Stimulated activated naive CD8-positive, alpha-beta T cell treated with anti-CD3 and anti-CD28 coated beads, Interleukin-15, Interleukin-2, amounts not matched to agents 100 U/mL and 50 U/mL, for 24 hours (primary cell): ENCODE data around the gene CARD9.
"Not testable (repeated sequence)": the region's sequence is repeated elsewhere in the genome, so short reads cannot be mapped to it uniquely, and the experiment has no call there.

ENCODE experiments used
- ATAC-seq: fragments of 150-1000 bp; cut with Tn5 transposase; one replicate; pipeline ENCODE4 v1.10.0; 2021
- DNase-seq: peaks from one replicate; pipeline ENCODE4 v3.0.0; 2021

The CARD9 gene, protein sequence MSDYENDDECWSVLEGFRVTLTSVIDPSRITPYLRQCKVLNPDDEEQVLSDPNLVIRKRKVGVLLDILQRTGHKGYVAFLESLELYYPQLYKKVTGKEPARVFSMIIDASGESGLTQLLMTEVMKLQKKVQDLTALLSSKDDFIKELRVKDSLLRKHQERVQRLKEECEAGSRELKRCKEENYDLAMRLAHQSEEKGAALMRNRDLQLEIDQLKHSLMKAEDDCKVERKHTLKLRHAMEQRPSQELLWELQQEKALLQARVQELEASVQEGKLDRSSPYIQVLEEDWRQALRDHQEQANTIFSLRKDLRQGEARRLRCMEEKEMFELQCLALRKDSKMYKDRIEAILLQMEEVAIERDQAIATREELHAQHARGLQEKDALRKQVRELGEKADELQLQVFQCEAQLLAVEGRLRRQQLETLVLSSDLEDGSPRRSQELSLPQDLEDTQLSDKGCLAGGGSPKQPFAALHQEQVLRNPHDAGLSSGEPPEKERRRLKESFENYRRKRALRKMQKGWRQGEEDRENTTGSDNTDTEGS

DNA sequence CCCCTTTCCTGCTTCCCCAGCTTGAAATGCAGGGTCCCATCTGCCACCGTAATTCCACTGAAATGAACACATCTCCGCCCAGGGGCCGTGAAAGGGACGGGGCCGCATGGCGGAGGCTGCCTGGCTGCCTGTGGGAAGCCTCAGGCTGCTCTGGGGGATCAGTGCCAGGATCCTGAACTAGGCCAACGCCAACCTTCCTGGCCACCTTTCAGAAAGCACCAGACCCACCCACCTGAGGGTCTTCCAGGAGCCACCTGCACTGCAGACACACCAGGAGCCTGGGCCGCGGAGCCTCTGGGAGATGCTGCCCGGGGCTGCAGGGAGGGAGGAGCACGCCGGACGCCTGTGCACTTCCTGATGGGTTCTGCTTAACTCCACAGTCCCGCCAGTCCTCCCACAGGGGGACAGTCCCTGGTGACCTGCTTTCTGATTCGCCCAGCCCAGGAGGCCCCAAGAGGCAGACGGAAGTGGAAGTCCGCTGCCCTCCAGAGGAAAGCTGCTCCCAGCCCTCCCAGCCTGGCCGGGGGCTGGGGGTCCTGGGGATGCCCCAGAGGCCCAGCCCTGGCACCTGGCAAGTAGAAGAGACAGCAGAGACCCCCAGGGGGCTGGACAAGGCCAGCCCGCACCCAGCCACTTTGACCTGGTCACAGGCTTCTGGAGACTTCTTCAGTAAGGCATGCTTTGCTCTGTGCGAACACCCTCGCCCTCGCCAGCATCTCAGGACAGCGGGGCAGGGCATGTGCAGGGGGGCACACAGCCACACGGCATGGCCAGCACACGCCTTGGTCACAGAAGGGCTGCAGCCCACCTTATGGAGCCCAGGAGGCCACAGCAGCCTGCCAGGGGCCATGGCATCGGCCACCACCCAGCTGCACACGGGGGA, at the start of gene CARD9:
TSS of gene CARD9 (minus strand) at position 370 of the 883 bp plus-strand sequence. CDS start 1,591 bp downstream, outside the sequence.
- DNase-seq (no peak), ATAC-seq (no peak)

DNA sequence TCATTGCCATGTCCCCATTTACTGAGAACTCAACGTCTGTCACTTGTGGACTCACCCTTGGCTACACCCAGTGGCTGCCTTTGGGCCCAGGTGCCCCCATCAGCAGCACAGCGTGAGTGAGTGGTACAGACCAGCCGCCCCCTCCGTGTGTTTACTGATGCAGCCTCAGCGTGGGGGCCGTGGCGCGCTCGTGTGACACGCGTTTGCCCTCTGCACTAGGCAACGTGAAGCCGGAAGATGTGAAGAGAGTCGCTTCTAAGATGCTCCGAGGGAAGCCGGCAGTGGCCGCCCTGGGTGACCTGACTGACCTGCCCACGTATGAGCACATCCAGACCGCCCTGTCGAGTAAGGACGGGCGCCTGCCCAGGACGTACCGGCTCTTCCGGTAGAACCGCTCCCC, 49.4 kb upstream of the CARD9 start:
- ATAC-seq (no peak), DNase-seq (no peak)

DNA sequence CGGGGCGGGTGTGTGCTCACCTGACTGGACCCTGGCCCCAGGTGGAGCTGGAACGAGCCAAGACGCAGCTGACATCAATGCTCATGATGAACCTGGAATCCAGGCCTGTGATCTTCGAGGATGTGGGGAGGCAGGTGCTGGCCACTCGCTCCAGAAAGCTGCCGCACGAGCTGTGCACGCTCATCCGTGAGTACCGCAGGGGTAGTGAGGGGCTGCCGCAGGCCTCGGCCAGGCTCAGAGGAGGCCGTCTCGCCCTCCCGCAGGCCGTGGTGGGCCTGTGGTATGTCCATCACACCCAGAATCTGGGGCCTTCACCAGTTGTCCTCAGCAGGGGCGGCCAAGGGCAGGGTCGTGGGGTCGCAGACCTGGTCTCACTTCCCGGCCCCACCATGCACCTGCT, 48.3 kb upstream of the CARD9 start:
- ATAC-seq: no peak

DNA sequence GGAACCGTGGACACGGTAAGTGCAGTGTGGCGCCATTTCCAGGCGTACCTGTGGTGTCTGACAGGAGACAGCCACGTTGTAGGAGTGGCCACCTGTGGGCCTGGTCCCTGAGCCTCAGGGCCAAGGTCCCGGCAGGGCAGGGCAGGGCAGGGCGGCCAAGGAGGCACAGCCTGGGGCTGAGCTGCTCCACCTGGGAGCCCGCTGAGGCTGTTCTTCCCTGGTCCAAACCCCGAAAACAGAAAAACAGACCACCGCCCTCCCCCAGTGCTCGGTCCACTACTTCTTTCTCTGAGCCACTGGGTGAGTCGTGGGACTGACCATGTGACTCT, 45.6 kb upstream of the CARD9 start:
- ATAC-seq (no peak), DNase-seq (no peak)

More for the DNA sequence above, 48.3 kb upstream of the CARD9 start:
- DNase-seq: no peak

DNA sequence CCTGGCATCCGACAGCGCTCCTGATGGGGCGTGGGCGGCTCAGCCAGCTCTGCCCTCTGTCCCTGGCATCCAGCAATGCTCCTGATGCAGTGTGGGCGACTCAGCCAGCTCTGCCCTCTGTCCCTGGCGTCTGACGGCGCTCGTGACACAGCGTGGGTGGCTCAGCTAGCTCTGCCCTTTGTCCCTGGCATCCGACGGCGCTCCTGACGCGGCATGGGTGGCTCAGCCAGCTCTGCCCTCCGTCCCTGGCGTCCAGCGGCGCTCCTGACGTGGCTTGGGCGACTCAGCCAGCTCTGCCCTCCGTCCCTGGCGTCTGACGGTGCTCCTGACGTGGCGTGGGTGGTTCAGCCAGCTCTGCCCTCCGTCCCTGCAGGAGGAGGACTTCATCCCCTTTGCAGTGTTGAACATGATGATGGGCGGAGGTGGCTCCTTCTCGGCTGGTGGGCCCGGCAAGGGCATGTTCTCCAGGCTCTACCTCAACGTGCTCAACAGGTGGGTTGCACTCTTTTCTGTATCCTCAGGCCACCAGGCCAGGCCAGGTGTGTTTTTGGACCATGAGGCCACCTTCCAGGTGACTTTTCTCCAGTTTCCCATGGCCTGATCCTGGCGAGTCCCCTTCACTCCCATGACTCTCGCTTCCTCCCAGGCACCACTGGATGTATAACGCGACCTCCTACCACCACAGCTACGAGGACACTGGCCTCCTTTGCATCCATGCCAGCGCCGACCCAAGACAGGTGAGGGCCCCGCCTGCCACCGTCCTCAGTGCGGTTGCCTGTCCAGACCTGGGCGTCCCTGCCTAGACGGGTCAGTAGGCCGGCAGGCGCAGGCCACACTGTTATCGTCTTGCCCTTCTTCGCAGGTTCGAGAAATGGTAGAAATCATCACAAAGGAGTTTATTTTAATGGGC, 45.0 kb upstream of the CARD9 start:
- no peak for ATAC-seq
- DNase-seq: no peak

DNA sequence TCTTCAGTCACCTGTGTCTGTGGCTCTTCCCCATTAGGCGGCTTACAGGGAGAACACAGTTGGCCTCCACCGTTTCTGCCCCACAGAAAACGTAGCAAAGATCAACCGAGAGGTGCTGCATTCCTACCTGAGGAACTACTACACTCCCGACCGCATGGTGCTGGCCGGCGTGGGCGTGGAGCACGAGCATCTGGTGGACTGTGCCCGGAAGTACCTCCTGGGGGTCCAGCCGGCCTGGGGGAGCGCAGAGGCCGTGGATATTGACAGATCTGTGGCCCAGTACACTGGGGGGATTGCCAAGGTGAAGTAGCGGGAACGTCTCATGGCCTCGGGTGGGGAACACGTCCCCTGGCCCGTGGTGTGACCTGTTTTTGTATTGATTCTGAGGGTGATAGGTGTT, 43.4 kb upstream of the CARD9 start:
- DNase-seq (no peak), ATAC-seq (no peak)

DNA sequence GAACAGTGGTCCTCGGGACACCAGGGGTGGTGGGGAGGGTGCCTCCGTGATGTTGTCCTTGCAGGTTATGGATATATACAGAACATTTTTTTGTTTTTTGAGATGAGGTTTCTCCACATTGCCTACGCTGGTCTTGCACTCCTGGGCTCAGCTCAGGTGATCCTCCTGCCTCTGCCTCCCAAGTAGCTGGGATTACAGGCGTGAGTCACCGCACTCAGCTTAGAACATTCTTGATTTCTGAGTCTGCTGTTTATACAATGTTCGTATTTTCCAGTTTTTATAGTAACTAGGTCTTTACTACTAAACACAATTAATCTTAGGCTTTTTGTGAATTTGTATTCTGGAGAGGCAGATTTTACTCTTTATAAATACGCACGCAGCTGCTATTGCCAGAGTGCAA, 43.0 kb upstream of the CARD9 start:
- no peak for ATAC-seq

DNA sequence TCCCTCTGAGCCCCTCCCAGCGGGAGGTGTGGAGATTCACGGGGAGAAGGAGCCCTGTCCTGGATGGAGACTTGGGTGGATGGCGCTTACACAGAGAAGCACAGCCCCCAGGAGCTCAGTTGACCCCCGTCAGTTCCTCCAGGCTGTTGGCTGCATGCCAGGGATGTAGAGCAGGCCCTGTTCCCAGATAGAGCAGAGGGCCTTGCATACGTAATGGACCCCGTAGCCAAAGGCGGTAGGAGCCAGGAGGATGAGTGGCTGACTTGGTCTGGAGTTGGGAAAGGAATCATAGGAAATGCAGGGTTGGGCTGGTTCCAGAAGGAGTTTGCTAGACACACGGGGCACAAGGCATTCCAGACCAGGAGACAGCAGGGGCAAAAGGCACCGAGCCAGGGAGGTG, 39.5 kb upstream of the CARD9 start:
- ATAC-seq (no peak), DNase-seq (no peak)

More for the DNA sequence above, 43.0 kb upstream of the CARD9 start:
- DNase-seq: no peak

DNA sequence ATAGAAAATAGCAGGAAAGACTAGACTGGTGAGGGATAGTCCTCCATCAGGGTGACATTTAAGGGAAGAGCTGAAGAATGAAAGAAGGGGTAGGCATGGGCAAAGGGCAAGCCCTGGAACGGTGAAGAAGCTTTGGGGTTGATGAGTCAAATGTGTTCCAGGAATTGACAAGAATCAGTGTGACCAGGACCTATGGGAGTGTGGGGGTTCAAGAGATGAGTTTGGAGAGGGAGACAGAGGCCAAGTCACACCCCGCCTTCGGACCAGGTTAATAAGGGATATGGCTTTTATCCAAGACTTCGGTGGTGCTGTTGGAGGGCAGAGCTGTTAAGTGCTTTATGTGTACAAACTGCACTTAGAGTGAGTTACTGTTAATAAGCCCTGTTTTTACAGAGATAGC, 37.9 kb upstream of the CARD9 start:
- ATAC-seq: peak; percentile 19
- no peak for DNase-seq

DNA sequence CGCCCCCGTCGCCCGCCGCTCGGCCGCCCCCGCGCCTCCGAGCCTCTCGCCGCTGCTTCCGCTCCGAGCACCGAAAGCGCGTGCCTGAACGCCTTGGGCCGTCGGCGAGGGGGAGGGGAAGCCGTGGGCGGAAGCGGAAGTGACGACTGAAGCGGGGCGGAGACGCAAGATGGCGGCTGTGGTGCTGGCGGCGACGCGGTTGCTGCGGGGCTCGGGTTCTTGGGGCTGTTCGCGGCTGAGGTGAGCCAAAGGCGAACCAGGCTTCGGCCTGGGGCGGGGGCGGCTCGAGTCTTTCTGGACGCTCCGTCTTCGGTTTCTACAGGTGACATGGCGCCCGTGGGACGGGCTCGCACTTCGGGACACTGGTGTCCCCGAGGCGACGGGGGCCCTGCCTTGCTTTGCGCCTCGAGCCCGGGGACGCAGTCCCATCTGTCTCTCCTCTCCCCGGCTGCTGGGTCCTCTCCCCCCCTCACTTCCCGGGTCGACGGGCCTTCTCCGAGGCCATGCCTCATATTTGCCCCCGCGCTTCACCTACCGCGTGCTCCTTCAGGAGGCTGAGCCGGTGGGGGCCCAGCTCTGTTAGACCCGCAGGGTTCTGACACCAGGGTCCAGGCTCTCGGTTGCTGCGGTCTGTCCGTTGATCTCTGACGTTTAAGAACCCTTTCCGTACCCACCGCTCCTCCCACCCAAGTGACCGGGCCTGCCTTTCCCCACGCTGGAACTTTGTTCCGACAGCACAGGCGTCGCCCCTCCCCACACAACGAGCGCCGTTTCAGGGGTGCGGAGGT, 37.2 kb upstream of the CARD9 start, which contains the start of the genes ENTR1 and PMPCA:
TSS of gene ENTR1 (minus strand) at position 115 of the 788 bp plus-strand sequence. CDS start 217 bp downstream, outside the sequence.
TSS of gene PMPCA (plus strand) at position 159 of the 788 bp plus-strand sequence. CDS start at position 170, 11 bp downstream.
- peak; percentile 98 for DNase-seq
- ATAC-seq: peak; percentile 59

DNA sequence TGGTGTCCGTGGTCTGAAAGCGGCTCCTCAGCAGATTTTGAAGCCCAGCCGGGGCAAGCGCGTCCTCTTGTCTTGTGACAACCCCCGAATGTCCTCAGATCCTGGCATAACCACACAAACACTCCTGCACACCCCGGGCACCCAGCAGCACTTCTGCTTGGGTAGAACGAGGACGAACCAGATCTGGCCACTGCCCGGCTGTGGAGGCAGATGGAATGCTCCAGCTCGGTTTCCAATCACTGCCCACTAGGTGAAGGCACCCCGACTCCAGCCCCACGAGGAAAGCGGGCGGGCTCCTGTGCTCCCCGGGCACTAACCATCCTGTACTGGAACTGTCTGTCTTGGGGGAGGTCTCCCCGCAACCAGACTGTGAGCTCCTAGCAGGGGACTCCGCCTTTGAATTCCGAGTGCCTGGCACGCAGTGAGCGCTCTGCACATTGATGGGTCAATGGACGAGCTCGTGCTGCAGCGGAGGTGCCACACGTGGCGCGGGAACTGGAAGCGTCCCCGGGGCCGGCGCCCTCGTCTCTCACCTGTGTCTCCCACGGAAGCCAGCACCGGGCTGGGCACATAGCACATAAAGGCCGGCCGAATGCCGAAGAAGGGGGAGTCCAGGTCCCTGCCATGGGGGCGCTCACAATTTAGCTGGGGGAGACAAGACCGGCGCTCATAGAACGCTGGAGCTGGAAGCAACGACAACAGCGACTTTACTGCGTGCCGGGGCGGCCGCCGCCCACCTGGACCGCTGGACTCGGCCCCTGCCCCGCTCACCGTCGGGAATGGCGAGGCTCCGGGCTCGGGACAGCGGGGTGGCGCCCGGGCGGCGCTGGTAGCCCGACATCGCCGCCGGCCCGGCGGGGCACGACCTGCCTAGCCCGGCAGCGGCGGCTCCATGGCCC, 36.3 kb upstream of the CARD9 start:
- peak; percentile 24 for ATAC-seq

DNA sequence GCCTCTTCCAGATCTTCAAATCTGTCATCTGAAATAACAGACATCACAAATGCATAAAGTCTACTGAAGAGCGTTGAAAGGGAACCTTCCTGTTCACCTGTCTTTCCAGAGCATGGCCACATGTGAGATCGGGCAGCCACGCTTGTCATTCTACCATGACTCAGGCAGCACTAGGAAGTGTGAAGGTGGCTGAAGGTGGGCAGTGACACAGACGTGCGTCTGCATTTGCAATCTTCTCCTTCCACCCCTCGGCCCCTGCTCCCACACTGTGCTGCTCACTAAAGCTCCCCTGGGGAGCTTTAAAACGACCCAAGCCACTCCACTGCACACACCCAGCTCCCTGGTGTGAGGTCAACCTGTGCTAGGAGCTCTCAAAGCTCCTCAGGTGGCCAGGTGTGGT, 34.4 kb upstream of the CARD9 start:
- ATAC-seq (no peak), DNase-seq (no peak)

More for the DNA sequence above, 36.3 kb upstream of the CARD9 start:
- DNase-seq: peak; percentile 49

DNA sequence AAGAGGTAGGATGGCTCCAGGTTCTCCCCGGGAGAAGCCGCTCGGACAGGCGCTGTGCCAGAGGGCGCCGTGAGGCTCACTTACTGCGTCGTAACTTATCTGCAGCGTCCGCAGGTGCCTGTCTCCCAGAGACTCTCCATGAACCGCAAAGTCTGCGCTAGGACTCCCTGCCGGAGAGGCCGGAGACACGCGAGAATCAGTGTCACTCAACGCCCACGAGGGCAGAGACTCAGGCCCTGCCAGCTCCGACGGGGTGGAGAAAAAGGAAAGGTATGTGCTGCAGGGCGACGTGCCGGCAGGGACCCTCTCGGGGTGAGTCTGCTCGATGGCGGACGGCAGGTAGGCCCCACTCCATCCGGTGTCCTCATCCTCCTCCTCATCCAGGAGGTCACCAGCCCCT, 33.6 kb upstream of the CARD9 start:
- not testable (repeated sequence) for DNase-seq, ATAC-seq

DNA sequence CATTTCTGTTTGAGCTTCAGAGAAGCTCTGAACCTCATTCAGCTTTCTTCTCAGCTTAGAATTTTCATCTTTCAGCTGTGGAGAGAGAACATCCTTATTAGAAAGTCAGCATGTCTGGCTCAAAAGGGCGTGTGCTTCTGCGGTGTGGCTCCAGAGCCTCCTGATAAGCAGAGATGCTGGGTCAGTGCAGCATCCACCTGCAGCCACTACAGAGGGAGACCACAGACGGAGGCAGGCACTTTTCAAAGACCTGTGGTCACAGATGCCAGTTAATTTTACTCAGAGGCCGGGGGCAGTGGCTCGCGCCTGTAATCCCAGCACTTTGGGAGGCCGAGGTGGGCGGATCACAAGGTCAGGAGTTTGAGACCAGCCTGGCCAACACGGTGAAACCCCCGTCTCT, 32.4 kb upstream of the CARD9 start:
- not testable (repeated sequence) for ATAC-seq, DNase-seq

DNA sequence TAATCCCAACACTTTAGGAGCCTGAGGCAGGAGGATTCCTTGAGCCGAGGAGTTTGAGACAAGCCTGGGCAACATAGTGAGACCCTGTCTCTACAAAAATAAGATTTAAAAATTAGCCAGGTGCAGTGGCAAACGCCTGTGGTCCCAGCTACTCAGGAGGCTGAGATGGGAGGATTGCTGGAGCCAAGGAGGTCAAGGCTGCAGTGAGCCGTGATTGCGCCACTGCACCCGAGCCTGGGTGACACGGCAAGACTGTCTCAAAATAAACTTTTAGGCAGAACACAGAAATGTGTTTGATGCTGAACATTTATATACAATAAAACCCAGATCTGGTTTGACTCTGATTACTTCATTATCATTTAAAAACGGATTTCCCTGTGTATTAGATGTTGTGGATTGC, 32.0 kb upstream of the CARD9 start:
- ATAC-seq: no peak
- no peak for DNase-seq

DNA sequence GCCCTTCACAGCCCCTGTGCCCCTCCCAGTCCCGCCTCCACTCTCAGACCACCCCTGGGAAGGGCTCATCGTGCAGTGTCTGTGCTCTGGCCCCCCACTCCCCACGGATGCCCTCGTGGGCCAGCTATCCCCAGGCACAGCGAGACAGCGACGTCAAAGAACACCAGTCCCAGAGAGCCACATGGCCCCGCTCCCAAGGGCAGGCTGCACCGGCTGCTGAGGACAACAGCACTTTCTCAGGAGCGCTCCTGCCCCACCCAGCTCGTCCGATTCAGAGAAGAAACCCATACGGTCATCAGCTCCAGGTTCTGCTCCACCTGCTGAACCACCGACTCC, 31.3 kb upstream of the CARD9 start:
- peak; percentile 25 for DNase-seq
- no peak for ATAC-seq

DNA sequence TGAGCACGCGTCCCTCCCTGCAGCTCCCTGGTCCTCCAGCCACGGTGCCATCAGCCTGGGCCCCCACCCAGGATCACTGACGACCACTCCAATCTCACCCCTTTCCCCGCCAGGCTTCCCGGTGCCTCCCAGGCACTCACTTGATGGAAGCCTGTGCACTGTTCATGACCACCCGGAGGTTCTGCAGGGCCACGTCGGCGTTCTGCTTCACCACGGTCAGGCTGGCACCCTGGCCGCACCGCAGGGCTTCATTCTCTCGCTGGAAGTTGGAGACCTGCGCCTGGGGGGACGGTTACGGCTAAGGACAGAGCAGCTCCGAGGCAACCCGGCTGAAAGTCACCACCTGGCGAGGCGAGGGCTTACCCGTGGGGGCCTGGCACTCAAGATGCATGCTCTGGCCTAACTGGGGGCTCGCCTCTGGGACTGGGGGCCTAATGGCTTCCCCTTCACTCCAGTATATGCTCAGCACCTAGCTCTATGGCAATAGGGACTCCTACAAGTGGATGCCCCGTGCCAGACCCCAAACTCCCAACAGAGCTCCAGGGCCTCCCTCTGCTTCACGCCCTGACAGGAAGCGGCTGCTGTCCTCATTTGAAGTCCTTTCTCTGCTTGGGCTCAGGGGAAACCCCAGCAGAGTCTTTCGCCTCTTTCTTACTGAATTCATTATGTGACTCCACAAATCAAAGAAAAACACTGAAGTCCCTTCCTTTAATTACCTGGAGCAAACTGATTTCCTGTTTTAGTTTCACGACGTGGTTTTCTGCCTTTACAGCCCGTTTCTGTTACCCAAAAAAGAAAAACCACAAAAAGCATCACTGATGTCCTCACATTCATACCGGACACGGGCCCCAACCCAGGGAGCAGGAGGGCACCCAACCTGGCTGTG, 30.7 kb upstream of the CARD9 start:
- peak; percentile 68 for DNase-seq
- peak; percentile 33 for ATAC-seq

DNA sequence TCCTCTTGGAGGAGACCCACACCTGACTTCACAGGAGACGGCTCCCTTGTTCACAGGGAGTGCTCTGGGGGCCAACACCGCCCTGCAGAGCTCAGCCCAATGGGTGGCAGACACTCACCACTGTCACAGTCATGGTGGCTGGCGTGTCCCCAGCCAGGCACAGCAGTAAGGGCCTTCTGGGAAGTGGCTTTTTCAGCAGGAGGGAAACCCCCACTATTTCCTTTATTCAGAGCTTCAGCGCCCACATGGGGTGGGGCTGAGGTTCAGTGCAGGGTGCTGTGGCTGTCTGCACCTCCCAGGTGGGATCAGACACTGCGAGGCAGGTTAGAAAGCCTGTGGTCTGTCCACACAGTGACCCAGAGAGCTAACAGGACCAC, 30.1 kb upstream of the CARD9 start:
- peak; percentile 80 for DNase-seq
- ATAC-seq: peak; percentile 87

DNA sequence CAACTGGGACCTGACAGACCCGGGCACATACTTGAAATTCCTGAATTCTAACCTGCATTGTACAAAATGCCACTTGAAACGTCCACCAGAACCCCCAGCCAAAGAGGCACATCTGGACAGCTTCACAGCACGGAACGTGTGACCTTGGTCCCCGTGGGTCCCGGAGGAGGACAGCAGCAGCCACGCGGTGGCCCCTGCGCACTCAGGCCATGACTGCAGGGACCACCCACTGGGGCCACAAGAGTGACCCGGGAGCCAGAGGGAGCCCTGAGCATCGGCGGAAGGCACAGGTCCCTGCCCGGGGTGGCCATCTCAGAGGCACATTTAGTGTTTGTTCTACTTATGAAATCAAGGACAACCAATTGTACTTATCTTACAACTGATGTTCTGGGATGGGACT, 28.6 kb upstream of the CARD9 start:
- no peak for ATAC-seq

More for the DNA sequence above, 28.6 kb upstream of the CARD9 start:
- DNase-seq: no peak
